ENCODE measurements around the gene GFPT1.
"Not testable (repeated sequence)": the region's sequence is repeated elsewhere in the genome, so short reads cannot be mapped to it uniquely, and the experiment has no call there.

Gene GFPT1

DNA sequence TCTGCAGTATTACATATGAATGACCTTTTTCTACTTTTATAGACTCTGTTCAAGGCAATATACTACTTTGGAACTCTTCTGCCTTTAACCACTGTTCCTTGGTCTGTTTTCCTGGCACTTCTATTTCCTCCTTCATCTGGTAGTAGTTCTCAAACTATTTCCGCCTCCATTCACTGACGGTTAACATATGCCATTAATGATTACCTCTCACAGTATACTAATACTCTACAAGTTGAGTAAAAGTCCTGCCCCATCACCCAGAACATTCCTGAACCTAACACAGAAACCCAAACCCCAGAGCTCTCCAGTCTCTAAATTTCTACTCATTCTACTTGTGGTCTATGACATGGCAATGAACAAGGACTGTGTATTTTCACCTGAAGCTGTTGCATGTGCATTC is 4.5 kb downstream of the GFPT1 start:
- no peak for DNase-seq

DNA sequence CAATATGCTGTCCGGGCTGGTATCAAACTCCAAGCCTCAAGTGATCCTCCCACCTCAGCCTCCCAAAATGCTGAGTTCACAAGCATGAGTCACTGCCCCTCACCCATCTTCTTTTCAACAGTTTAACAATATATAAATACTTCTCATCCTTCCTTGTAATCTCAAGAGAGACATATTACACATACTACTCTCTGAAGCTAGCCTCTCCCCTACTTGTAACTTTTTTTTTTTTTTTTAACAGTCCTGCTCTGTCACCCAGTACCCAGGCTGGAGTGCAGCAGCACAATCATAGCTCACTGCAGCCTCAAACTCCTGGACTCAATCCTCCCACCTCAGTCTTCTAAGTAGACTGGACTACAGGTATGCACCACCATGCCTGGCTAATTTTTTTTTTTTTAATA is 5.7 kb downstream of the GFPT1 start:
- DNase-seq: no peak

DNA sequence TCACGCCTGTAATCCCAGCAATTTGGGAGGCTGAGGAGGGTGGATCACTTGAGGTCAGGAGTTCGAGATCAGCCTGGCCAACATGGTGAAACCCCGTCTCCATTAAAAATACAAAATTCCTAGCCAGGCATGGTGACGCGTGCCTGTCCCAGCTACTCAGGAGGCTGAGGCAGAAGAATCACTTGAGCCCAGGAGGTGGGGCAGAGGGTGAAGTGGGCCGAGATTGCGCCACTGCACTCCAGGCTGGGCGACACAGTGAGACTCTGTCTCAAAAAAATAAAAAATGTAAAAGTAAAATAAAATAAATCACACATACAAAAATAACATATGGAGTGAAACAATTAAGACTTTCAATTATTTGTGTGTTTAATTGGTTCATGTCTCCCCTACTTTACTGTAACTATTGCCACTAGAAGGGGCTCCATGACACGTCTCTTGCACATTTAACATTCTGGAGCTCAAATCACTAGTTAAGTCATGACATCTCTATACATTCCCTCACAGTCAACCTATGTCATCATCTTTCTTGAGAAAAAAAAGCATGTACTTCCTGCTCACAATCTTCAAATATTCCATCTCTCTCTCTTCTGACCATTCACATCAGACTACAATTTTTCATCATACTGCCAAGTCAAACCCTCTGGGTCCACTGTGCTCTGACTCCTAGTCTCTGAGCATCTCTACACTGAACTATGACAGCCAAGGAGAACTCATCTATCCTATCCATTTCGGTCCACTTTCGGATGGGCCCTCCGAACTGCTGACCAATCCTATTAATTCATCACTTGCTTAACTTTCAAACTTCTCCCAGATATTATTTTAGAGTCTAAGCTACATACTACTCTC is 6.7 kb downstream of the GFPT1 start:
- DNase-seq: no peak

DNA sequence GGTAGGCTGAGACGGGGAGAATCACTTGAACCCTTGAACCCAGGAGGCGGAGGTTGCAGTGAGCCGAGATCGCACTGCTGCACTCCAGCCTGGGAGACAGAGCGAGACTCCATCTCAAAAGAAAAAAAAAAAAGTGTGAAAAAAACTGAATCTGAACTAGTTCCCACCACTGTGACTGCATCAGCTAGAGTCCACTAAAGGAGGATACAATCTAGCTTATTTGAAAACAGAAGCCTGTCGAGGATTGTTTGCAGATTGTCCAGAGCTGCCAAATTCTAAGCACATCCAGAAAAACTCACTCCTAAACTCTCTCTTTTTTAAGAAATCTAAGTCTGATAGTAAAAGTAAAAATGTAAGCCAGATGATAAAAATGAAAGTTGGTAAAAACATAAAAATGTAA is 10.6 kb downstream of the GFPT1 start:
- DNase-seq: no peak

DNA sequence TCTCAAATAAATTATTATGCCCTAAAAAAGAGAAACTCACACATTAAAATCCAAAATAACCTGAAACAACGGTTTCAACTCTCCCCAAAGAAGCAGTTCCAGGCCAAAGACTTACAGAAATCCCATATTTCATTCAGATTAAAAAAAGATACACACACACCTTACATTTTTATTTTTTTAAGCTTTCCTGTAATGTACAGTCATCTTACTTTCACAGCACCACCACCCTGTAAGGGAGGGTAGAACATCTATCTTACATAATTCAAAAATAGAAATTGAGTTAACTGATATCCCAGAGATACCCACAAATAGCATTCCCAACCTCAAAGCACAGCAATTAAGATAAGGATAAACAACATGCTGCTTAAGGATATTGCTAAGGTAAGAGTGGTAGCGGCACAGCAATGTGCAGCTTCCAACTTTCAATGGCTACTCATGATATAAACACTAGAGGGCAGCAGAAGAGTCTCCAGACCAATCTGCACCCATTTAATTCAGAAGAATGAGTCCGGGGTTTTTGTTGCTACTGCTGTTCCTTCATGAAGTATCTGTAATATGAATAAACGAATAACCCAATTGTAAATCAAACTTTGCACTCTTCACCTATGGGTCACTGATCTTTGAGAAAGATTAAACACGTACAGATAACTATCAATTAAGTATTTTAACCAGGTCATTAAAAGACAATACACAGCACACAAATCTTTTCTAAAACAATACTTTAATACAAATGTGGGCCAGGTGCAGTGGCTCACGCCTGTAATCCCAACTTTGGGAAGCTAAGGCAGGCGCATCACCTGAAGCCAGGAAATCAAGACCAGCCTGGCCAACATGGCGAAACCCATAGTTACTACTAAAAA is 11.3 kb downstream of the GFPT1 start:
- DNase-seq: peak; percentile 46

DNA sequence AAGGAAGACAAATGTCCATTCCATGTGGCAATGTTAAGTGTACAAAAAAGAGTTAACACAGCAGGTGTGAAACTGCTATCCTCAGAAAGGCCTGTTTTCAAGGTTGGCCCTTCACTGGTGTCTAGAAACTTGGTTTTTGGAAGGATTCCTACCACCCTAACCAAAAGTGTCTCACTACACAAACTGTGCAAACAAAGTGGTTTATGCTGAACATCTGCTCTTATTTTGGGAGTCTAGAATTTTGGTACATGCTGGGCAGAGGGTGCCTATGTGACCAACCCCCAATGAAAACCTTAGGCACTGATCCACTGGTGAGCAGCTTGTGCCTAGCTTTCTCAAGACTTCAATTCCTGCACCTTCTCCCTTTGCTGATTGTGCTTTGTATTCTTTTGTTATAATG is 14.3 kb downstream of the GFPT1 start:
- DNase-seq: no peak

DNA sequence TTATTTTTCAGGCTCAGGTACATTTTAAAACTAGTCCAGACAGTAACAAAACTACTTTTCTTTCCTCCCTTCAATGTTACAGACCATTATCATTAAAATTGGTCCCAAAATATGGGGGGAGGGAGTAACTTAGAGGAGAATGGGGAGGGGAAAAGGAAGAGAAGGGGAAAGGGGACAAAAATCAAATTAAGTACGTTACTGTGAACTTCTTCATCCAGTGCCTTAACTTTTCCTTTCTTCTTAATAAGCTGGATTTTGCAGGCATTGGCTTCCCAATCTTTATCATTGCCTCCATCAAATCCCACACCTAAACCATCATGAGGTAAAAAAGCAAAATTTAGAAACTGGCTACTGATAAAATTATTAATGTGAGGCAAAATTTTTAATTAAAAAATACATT is 17.2 kb downstream of the GFPT1 start:
- DNase-seq: no peak

DNA sequence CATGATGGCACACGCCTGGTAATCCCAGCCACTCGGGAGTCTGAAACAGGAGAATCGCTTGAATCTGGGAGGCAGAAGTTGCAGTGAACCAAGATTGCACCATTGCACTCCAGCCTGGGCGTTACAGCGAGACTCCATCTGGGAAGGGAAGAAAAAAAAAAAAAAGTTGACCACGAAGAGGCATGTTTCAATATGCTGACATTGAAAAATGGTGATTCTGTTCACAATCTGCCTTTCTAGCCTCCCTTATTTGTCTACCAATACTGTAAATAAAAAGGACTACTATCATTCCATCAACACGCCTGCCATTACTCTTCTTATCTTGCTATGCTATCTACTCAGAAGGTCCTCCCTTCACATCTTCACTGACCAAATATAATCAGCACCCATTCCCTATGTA is 18.4 kb downstream of the GFPT1 start:
- no peak for DNase-seq

DNA sequence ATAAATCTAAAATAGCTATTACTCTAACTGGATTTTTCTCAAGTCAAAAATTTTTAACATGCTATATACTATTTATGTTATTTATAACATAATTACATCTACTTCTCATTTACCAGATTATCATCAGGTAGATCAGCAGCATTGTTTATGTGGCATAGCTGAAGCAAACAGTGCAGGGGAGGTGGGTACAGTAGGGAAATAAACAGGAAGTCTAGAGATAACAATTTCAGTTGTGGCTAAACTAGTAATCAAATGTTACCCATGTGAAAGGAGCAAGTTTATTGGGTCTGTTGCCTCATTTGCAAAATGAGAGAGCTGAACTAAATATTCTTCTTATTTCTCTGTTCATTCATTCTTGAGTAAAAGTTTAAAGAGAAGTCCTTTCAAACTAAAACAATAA is 27.7 kb downstream of the GFPT1 start:
- no peak for DNase-seq

DNA sequence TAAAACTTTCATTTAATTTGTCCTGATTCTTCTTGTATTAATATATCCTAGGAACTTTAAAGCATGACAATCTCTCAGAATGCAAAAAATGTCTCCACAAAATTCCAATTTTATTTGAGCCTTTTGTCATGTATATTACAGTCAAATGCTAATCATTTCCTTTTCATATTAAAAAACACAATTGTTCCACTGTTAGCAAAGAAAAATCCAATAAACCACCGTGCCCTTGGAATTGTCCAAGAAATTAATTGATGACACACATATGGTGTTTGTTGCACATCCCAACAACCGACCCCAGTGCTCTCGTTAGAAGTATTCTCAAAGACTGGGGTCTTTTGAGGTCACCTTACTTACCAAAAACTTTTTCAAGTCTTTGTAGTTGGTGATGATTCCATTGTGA is 28.1 kb downstream of the GFPT1 start:
- DNase-seq: no peak

DNA sequence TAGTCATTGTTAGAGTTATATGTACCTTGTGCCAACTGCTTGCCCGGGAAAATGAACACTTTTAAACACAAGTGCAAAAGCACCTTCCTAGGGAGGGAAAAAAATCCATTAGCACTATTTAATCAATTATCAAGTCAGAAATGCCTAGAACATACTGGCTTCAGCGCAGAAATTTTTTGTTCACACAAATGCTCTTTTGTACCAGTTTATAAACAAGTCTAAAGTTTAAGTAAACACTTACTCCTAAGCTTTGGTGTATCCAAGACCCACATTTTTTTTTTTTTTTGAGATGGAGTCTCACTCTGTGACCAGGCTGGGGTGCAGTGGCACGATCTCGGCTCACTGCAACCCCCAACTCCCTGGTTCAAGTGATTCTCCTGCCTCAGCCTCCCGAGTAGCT is 30.6 kb downstream of the GFPT1 start:
- no peak for DNase-seq

DNA sequence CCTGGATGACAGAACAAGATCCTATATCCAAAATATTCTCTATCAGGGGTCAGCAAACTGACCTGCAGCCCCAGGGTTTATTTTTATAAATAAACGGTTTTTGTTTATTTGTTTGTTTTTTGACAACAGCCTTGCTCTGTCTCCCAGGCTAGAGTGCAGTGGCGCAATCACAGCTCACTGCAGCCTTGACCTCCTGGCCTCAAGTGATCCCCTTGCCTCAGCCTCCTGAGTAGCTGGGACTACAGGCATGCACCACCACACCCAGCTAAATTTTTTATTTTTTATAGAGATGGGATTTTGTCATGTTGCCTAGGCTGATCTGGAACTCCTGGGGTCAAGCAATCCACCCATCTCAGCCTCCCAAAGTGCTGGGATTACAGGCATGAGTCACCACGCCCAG is 32.1 kb downstream of the GFPT1 start:
- not testable (repeated sequence) for DNase-seq

DNA sequence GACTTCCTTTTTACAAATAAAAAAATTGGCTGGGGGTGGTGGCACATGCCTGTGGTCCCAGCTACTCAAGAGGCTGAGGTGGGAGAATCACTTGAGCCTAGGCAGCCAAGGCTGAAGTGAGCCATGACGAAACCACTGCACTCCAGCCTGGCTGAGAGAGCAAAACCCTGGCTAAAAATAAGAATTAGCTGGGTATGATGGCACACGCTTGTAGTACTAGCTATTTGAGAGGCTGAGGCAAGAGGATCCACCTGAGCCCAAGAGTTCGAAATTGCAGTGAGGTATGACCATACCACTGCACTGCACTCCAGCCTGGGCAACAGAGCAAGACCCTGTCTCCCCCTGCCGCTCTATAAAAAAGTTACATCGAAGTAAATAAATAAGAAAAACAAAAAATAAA is 33.7 kb downstream of the GFPT1 start:
- no peak for DNase-seq

DNA sequence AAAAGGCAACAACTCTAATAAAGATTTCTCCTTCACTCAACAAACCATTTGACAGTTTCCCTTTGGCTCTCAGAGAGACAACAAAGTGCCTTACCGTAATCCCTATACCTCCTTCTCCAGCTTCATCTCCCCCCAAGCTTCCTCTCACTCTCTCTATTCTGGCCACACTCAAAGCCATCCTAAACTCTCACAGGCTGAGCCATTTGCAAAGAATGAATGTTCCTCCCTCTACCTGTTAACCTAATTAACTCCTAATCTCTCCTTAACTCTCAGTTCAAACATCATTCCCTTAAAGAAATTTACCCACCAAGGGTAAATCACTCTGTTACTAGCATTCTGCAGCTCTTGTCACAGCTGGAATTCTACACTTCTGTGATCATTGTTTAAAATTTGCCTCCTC is 38.2 kb downstream of the GFPT1 start:
- no peak for DNase-seq

DNA sequence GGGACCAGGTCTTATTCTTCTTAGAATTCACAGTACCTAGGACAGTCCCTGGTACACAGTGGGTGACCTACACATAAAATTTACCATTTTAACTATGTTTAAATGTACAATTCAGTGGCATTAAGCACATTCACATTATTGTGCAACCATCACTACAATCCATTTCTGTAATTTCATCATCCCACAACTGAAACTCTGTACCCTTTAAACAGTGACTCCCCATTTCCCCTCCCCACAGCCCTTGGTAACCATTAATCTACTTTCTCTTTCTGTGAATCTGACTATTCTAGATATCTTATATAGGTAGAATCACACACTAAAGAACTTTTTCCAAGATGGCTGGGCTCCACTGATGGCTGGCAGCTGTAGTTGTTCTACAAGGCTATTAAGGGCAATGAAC is 41.6 kb downstream of the GFPT1 start:
- no peak for DNase-seq

DNA sequence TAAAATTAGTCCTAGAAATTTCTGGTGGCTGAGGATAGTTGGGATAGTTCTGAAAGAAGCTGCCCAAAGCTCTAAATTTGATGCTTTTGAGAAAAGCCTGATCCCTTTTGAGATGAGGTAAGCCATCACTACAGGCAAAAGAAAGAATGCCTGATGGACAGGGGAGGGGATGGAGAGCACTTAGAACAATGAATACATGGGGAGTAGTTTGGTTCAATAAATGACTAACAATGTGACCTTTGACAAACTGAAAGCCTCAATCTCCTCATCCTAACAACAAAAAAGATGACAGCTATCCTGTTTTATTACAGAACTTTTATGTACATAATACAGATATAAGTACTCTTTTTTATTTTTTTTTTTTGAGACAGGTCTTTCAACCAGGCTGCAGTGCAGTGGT is 42.7 kb downstream of the GFPT1 start:
- no peak for DNase-seq

DNA sequence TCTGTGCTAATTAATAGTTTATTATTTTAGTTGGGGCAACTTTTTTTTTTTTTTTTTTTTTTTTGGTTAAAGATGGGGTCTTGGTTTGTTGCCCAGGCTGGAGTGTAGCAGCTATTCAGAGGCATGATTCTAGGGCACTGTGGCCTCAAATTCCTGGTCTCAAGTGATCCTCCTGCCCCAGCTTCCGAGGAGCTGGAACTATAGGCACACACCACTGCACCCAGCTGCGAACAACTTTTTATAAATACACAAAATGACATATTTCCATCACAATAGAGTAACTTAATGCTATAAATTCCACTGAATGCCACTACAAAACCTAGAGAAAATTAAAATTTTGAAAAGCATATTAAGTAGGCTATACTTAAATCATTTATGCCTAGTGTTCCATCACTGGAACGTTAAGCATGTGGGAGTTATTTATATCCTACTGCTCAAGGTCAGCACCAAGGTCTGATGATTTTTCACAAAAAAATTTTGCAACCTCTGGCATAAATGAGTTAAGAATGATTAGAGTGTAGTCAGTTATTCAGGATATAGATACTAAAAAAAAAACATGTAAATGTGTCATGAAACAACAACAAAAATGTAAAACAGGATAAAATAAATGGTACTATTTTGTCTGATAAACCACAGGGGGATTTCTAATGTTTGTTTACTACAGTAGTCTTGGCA is 46.8 kb downstream of the GFPT1 start:
- no peak for DNase-seq

DNA sequence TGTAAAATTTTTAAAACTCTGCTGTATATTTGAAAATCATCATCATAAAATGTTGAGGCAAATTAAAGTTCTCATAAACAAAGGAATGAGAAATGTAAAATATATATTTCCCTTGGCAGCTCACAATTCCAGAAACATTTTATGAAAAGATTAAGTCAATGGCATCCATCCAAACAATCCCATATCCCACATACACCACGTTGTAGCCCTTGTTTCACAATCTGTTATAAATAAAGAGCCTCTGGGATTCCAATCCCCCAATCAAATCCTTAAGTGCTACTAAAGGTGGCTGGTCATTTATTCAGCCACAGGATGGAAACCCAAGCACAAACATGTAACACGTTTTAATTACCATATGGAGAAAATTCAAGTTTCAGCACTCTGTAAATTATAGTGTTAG is 51.7 kb downstream of the GFPT1 start:
- no peak for DNase-seq

DNA sequence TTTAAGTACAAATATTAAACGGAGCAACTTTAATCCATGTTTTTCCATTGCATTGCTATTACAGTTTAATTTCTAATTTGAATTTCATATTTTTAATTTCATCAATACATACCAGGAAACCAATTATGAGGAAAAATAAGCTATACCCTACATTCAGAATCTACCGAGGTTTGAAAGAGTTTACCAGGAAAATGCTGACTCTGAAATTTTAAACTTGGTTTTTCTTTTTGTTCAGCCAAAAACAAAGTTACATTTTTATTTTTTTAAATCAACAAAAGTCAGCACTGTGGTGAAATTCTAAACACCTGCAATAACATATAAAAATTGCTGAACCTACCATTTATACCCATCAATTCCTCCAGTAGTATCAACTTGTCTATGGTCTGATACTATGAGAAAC is 53.7 kb downstream of the GFPT1 start:
- DNase-seq: no peak

DNA sequence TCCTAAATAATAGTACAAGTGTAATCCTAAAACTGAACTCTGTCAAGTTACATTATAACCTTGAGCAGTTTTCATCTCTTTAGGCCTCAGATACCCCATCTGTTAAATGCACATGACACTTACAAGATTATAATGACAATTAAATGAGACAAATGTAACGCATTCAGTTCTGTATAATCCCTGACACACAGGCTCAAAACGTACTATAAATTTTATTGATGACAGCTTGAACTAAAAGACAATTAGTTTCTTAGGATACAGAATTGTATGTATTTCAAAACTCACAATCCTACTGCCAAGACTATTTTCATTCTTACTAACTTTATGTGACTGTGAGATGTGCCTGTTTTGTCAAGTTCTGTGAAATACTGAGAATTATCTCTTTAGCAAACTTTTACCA is 56.2 kb downstream of the GFPT1 start:
- DNase-seq: no peak

DNA sequence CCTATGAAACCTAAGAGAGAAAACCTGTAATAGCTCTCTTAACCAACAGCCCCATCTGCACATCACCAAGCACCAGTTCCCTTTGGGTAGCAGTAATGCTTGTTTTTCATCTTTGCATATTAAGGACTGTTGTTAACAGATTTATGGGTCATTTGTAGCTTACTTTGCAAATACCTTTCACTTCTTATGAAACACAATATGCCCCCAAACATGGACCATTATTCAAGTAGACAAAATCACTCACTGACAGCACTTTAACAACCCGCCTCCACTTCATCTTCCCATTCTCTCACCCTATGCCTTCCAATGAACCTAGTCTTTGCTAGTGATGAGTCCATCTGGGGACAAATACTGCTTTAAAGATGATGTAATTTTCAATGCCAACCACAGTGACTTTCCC is 64.4 kb downstream of the GFPT1 start:
- no peak for DNase-seq

DNA sequence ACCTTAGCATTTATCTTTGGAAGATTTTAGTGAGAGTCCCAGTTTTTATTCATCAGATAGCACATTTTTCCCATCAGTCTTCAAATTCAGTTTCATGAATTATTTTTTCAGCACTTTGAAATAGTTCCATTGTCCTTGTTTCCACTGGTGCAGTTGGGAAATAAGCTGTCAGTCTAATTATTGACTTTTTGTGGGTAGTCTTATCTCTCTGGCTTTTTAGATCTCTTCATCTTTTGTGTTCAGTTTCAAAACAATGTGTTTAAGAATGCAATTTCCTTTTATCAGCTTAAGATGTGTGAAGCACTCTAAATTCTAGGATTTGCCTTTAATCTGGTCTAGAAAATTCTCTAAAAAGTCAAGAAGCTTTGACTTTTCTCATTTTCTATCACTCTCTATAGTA is 70.5 kb downstream of the GFPT1 start:
- no peak for DNase-seq

DNA sequence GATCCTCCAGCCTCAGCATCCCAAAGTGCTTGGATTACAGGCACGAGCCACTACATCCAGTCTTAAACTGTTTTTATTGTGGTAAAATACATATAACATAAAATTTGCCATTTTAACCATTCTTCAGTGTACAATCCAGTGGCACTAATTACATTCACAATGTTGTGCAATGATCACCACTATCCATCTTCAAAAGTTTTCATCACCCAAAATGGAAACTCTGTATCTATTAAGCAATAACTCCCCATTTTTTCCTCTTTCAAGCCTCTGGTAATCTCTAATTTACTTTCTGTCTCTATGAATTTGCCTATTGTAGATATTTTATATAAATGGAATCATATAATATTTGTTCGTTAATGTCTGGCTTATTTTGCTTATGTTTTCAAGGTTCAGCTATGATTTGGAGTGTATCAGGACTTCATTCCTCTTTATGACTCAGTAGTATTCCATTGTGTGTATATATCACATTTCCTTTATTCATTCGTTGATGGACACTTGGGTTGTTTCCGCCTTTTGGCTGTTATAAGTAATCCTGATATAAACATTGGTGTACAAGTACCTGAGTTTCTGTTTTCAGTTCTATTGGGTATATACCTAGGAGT is 71.8 kb downstream of the GFPT1 start:
- no peak for DNase-seq
